Natural killer cell (primary cell): Measurements from ENCODE around the gene TMEM255A. TPM values are rescaled to one million over a fixed set of nuclear protein-coding genes. Genes with fewer than 3 reads are reported as not detected.

Source experiments
- ATAC-seq, 3 donors: fragments of 150-1000 bp in 2 of 3; fragments of 200-7000 bp in 1 of 3; cut with Tn5 transposase; 1 replicate in 1 of 3; 2 replicates in 2 of 3; pipeline ENCODE4 v1.10.0; 2021; ENCODE audit warnings: mild to moderate bottlenecking in 2 of 3, moderate library complexity in 2 of 3
- DNase-seq, 2 donors: peaks; one replicate each; pipeline versions ENCODE4 v3.0.0 to v3.0.0-alpha.2; 2013 to 2021; ENCODE audit warnings: mixed read lengths in 1 of 2
- H3K27ac ChIP-seq: one replicate; pipeline ENCODE4 v1.5.1; 2013; ENCODE audit warnings: mild to moderate bottlenecking, low read length
- H3K27me3 ChIP-seq: one replicate; pipeline ENCODE4 v1.6.1; 2013; ENCODE audit warnings: low read length; ENCODE audit not compliant: control insufficient read depth, insufficient read depth
- H3K36me3 ChIP-seq: one replicate; pipeline ENCODE4 v1.6.1; 2013; ENCODE audit warnings: low read length; ENCODE audit not compliant: control insufficient read depth, insufficient read depth
- H3K4me1 ChIP-seq: one replicate; pipeline ENCODE4 v1.6.1; 2013; ENCODE audit warnings: low read length; ENCODE audit not compliant: control insufficient read depth, insufficient read depth
- H3K4me3 ChIP-seq: one replicate; pipeline ENCODE4 v1.5.1; 2013; ENCODE audit warnings: low read length
- H3K9me3 ChIP-seq: one replicate; pipeline ENCODE4 v1.6.1; 2013; ENCODE audit warnings: low read length; ENCODE audit not compliant: control insufficient read depth, insufficient read depth
- H3K27ac Mint-ChIP-seq, 2 donors: one replicate each; pipeline ENCODE4 v1.8.0; 2022; ENCODE audit warnings: mild to moderate bottlenecking in 2 of 2, mixed read lengths in 2 of 2, moderate library complexity in 1 of 2
- H3K27me3 Mint-ChIP-seq, 2 donors: one replicate each; pipeline ENCODE4 v1.8.0; 2022; ENCODE audit warnings: low read depth in 2 of 2, mixed read lengths in 2 of 2
- H3K36me3 Mint-ChIP-seq: one replicate; pipeline ENCODE4 v1.8.0; 2022; ENCODE audit warnings: mixed read lengths
- H3K4me1 Mint-ChIP-seq, 2 donors: one replicate each; pipeline ENCODE4 v1.8.0; 2022; ENCODE audit warnings: mixed read lengths in 2 of 2
- H3K4me3 Mint-ChIP-seq: one replicate; pipeline ENCODE4 v1.8.0; 2022; ENCODE audit warnings: mild to moderate bottlenecking, moderate library complexity, mixed read lengths
- H3K9me3 Mint-ChIP-seq, 2 donors: one replicate each; pipeline ENCODE4 v1.8.0; 2022; ENCODE audit warnings: mixed read lengths in 2 of 2
- WGBS: methylation state at CpG from one replicate; pipeline ENCODE4 v1.1.7; 2013; ENCODE audit warnings: missing lambda C conversion rate; ENCODE audit not compliant: insufficient coverage; 5-methylcytosine and 5-hydroxymethylcytosine counted together
- intact Hi-C: fragments of 100-400 bp; cut with micrococcal nuclease; formaldehyde crosslinking; loops from one replicate; pipeline ENCODE4 v1.14.2; 2022
- total RNA-seq, 4 donors: library from RNA; stranded (reverse); fragments of 120-200 nt in 1 of 4; gene quantifications; one replicate each; pipeline versions ENCODE4 v1.2.3 to v1.2.4, GENCODE V29; 2013 to 2022
- TF ChIP-seq, protein P1 (sequence below): fragments of 200-600 bp; IDR thresholded peaks from one replicate; pipeline ENCODE4 v1.8.0; 2022; ENCODE audit warnings: antibody characterized with exemption

TMEM255A gene
- total RNA-seq, 3 donors from 2014 or later (not counting 1 experiment from before 2014, with no cell fraction given) = 0.66 to 1.5 (median 1.4) TPM

DNA sequence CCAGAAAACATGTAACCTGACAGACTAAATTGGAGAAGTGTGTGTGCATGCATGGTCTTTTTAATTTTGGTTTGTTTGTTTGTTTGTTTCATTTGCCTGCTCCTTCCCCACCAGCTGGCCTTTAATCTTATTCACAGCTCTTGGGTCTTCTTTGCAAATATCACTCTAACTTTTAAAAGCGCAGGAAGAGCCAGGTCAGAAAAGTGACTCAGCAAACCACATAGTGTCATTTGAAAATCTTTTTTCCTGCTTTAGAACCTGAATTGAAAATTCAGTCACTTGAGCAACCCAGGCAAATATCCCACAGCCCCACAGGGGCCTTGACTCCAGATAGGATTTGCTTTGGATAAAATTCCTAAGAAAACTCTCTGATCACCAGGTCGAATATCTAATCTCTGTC, 4.6 kb downstream of the TMEM255A start:
- Mint-ChIP-seq H3K27ac (peak overlapping the region; percentile 9 to 70), H3K36me3 (no peaks in the 10 kb centered on the region), H3K4me1 (peaks cover 49 to 60% of the 10 kb centered on the region in 2 donors), H3K4me3 (peak overlapping the region; percentile 61), H3K27me3 (peaks cover 4 to 9% of the 10 kb centered on the region in 2 donors), H3K9me3 (no peaks in the 10 kb centered on the region)
- intact Hi-C loops = no loop called here
- Histone ChIP-seq H3K36me3 (no peaks in the 10 kb centered on the region), H3K4me1 (peaks cover 62% of the 10 kb centered on the region), H3K9me3 (no peaks in the 10 kb centered on the region), H3K4me3 (no peak overlapping the region), H3K27me3 (peaks cover 5% of the 10 kb centered on the region), H3K27ac (no peak overlapping the region)
- TF ChIP-seq, protein P1, sequence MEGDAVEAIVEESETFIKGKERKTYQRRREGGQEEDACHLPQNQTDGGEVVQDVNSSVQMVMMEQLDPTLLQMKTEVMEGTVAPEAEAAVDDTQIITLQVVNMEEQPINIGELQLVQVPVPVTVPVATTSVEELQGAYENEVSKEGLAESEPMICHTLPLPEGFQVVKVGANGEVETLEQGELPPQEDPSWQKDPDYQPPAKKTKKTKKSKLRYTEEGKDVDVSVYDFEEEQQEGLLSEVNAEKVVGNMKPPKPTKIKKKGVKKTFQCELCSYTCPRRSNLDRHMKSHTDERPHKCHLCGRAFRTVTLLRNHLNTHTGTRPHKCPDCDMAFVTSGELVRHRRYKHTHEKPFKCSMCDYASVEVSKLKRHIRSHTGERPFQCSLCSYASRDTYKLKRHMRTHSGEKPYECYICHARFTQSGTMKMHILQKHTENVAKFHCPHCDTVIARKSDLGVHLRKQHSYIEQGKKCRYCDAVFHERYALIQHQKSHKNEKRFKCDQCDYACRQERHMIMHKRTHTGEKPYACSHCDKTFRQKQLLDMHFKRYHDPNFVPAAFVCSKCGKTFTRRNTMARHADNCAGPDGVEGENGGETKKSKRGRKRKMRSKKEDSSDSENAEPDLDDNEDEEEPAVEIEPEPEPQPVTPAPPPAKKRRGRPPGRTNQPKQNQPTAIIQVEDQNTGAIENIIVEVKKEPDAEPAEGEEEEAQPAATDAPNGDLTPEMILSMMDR = no peak
- DNase-seq = peak in 1 of 2 donors; percentile 5
- WGBS = 6% methylated on average over 1 of the region's 2 CpGs
- no peak for ATAC-seq

DNA sequence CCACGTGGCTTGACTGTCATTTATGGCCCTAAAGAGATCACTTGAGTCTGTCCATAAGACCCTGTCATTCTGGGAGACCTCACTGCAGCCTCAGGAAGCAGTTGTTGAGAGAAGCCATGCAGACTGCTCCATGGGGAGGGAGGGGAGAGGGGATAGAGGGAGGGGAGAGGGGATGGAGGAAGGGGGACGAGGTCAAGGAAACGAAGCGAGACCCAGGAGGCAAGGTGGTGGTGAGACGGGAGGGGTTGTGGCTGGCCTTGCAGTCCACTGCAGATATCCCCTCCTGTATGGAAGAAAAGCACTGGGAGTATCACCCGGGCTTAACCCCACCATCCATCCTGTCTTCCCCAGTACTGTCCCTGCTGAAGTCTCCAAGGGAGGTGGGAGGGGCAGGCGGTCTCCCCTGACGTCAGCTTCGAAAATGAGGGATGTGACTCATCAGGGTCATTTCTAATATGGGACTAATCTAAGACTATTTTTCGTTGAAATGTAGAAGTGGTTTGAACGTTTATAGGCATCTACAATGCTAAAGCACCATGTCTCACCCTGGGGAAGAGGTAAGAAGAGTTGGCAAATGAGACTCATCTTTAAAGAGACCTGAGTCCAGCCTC, 5.6 kb downstream of the TMEM255A start:
- DNase-seq (no peak), ATAC-seq (no peak)
- Mint-ChIP-seq H3K9me3 (no peaks in the 10 kb centered on the region), H3K27ac (peak overlapping the region in 1 of 2 donors; percentile 70), H3K27me3 (peaks cover 4 to 9% of the 10 kb centered on the region in 2 donors), H3K4me3 (no peak overlapping the region), H3K4me1 (peaks cover 56 to 63% of the 10 kb centered on the region in 2 donors), H3K36me3 (no peaks in the 10 kb centered on the region)
- Histone ChIP-seq H3K4me1 (peaks cover 60% of the 10 kb centered on the region), H3K36me3 (no peaks in the 10 kb centered on the region), H3K4me3 (no peak overlapping the region), H3K27me3 (no peaks in the 10 kb centered on the region), H3K27ac (no peak overlapping the region), H3K9me3 (no peaks in the 10 kb centered on the region)
- intact Hi-C loops = no loop called here
- WGBS = 79% methylated on average over 7 of the region's 11 CpGs
- TF ChIP-seq, protein P1 = no peak

DNA sequence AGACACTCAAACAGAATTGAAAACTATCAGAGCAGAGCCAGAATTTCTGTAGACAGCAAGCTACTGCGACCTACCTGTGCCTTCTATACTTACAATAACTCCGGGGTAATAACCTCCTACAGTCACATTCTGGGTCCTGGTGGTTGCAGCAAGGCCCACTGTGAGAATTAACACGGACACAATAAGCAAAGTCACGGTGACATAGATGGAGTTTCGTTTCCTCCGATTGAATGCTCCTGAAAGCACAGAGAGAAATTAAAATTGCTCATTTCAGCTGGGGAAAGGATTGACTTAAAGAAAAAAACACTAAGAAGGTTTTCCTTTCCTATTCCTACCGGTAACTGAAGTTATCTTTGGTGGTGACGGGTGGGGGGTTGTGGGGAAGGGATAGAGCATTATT, 7.0 kb downstream of the TMEM255A start:
- Mint-ChIP-seq H3K4me3 (peak overlapping the region; percentile 21), H3K36me3 (no peaks in the 10 kb centered on the region), H3K9me3 (no peaks in the 10 kb centered on the region), H3K27ac (peak overlapping the region in 1 of 2 donors; percentile 33), H3K27me3 (peaks cover 0 to 9% of the 10 kb centered on the region in 2 donors), H3K4me1 (peaks cover 47 to 56% of the 10 kb centered on the region in 2 donors)
- WGBS = 89% methylated on average over 6 of the region's 8 CpGs
- DNase-seq (no peak), ATAC-seq (no peak)
- Histone ChIP-seq H3K4me3 (no peak overlapping the region), H3K27ac (no peak overlapping the region), H3K36me3 (no peaks in the 10 kb centered on the region), H3K9me3 (no peaks in the 10 kb centered on the region), H3K4me1 (peaks cover 54% of the 10 kb centered on the region), H3K27me3 (no peaks in the 10 kb centered on the region)
- intact Hi-C loops = loop anchor here (5.0 kb wide), 1 partner anchor 163 kb away; the partner anchor contains the start of gene LAMP2
- TF ChIP-seq, protein P1 = no peak
